Heart right ventricle (tissue), 12 donors: Measurements from ENCODE around the gene ZBTB7B. TPM values are rescaled to one million over a fixed set of nuclear protein-coding genes. Genes with fewer than 3 reads are reported as not detected.

Experiments used
- microRNA-seq, 2 donors: library from miRNA; unstranded; fragments of <30 nt; microRNA quantifications; one replicate each; pipeline ENCODE4 v1.2.0, GENCODE V29; 2021
- polyA plus RNA-seq, 2 donors: library from polyadenylated mRNA; stranded (reverse); fragments of 200-250 nt; gene quantifications; one replicate each; pipeline ENCODE4 v1.2.3, GENCODE V29; 2013
- total RNA-seq, 10 donors: library from RNA; stranded (reverse); fragmentation: NEBNext Ultra II Directional in 3 of 10; extraction: Animal tissue kit (Norgen Biotek cat#: 25700) in 3 of 10; gene quantifications; one replicate each; pipeline versions ENCODE4 v1.2.1 to v1.2.4, GENCODE V29; 2021 to 2023
- donor health status: ischemic (EF 13 %, LVEDD 7.1; RV severe dilation, severe dysfunction).
- donor health status: healthy with polysubstance abuse.
- donor health status: DM: no; HTN: yes; CAD: no.
- donor health status: DM: no; HTN: no; CAD: no.
- donor health status: ischemic (EF 25% LVEDD 6.9; RV normal size, moderate dysfunction).
- donor health status: ischemic (EF 25% LVEDD 5.7; RV mildly dilated, moderate dysfunction).
- donor health status: healthy.
- donor health status: nonischemic (EF 11% LVEDD 7.7; RV severe dilation, severe dysfunction).
- donor health status: DM: yes; HTN: yes; CAD: no.
- donor health status: PGD.
- donor health status: ischemic (EF 29% LVEDD 5.4; RV normal size, mild dysfunction).
- donor health status: nonischemic (EF 23%, LVEDD 6.1; RV moderate dilation, normal function).

ZBTB7B gene
- total and polyA plus RNA-seq, 12 donors: 25.7 to 54.7 (median 37.9) TPM

Small RNA genes lying within 50 kb of the gene (microRNA-seq; reads per million reads assigned to microRNA genes)
- 0 reads per million in 2 donors for gene MIR4258

Other genes starting within 250 kb of the ZBTB7B start
- gene KCNN3, start 132.5 kb upstream of the ZBTB7B start, total RNA-seq: 1 to 10 TPM in 9 of 10 donors, under 1 TPM in 1; 0.52 to 5.9 (median 2.7) TPM
- under 1 TPM; 0.17 to 0.59 TPM for gene KCNN3, start 132.5 kb upstream of the ZBTB7B start, polyA plus RNA-seq
- 10 to 100 TPM; 29.9 to 66.4 (median 39.4) TPM for gene PMVK, start 66.1 kb upstream of the ZBTB7B start, total RNA-seq
- gene PMVK, start 66.1 kb upstream of the ZBTB7B start, polyA plus RNA-seq: 10 to 100 TPM; 40.2 to 42.9 TPM
- gene PBXIP1, start 46.7 kb upstream of the ZBTB7B start, total RNA-seq: 10 to 100 TPM; 38.3 to 75.0 (median 48.8) TPM
- gene PBXIP1, start 46.7 kb upstream of the ZBTB7B start, polyA plus RNA-seq: 10 to 100 TPM; 25.4 to 33.0 TPM
- 10 to 100 TPM in 9 of 10 donors, 1 to 10 TPM in 1; 8.8 to 18.0 (median 13.9) TPM for gene PYGO2, start 41.0 kb upstream of the ZBTB7B start, total RNA-seq
- 10 to 100 TPM; 11.9 to 12.1 TPM for gene PYGO2, start 41.0 kb upstream of the ZBTB7B start, polyA plus RNA-seq
- gene SHC1, start 32.1 kb upstream of the ZBTB7B start, total RNA-seq: 10 to 100 TPM; 42.6 to 95.7 (median 57.8) TPM
- gene SHC1, start 32.1 kb upstream of the ZBTB7B start, polyA plus RNA-seq: 10 to 100 TPM; 35.6 to 58.3 TPM
- gene CKS1B, start 28.1 kb upstream of the ZBTB7B start, total RNA-seq: 10 to 100 TPM; 10.9 to 30.9 (median 17.5) TPM
- 10 to 100 TPM in 1 of 2 donors, 1 to 10 TPM in 1; 4.6 to 36.7 TPM for gene CKS1B, start 28.1 kb upstream of the ZBTB7B start, polyA plus RNA-seq
- 10 to 100 TPM; 20.1 to 36.8 (median 24.1) TPM for gene FLAD1, start 19.5 kb upstream of the ZBTB7B start, total RNA-seq
- 10 to 100 TPM; 25.1 to 41.6 TPM for gene FLAD1, start 19.5 kb upstream of the ZBTB7B start, polyA plus RNA-seq
- not detected for gene LENEP, start 9.2 kb upstream of the ZBTB7B start, total RNA-seq
- gene LENEP, start 9.2 kb upstream of the ZBTB7B start, polyA plus RNA-seq: not detected
- gene DCST2, start 31.0 kb downstream of the ZBTB7B start, total RNA-seq: under 1 TPM in 9 of 10 donors, not detected in 1; 0.15 to 0.67 (median 0.30) TPM
- 1 to 10 TPM in 1 of 2 donors, under 1 TPM in 1; 0.38 to 1.8 TPM for gene DCST2, start 31.0 kb downstream of the ZBTB7B start, polyA plus RNA-seq
- gene DCST1, start 31.0 kb downstream of the ZBTB7B start, total RNA-seq: not detected
- under 1 TPM in 1 of 2 donors, not detected in 1; 0.29 TPM for gene DCST1, start 31.0 kb downstream of the ZBTB7B start, polyA plus RNA-seq
- 100 to 1,000 TPM in 1 of 10 donors, 10 to 100 TPM in 9; 46.7 to 146 (median 58.5) TPM for gene ADAM15, start 48.5 kb downstream of the ZBTB7B start, total RNA-seq
- 100 to 1,000 TPM; 144 to 305 TPM for gene ADAM15, start 48.5 kb downstream of the ZBTB7B start, polyA plus RNA-seq
- gene EFNA4, start 60.9 kb downstream of the ZBTB7B start, total RNA-seq: 1 to 10 TPM in 8 of 10 donors, under 1 TPM in 2; 0.49 to 2.8 (median 1.8) TPM
- gene EFNA4, start 60.9 kb downstream of the ZBTB7B start, polyA plus RNA-seq: 1 to 10 TPM; 4.2 to 5.4 TPM
- 1 to 10 TPM in 1 of 10 donors, under 1 TPM in 8, not detected in 1; 0.23 to 1.9 (median 0.46) TPM for gene EFNA3, start 76.0 kb downstream of the ZBTB7B start, total RNA-seq
- gene EFNA3, start 76.0 kb downstream of the ZBTB7B start, polyA plus RNA-seq: 1 to 10 TPM in 1 of 2 donors, under 1 TPM in 1; 0.95 to 1.8 TPM
- gene EFNA1, start 125.1 kb downstream of the ZBTB7B start, total RNA-seq: 10 to 100 TPM; 28.9 to 50.0 (median 35.6) TPM
- 100 to 1,000 TPM in 1 of 2 donors, 10 to 100 TPM in 1; 44.2 to 104 TPM for gene EFNA1, start 125.1 kb downstream of the ZBTB7B start, polyA plus RNA-seq
- 10 to 100 TPM in 2 of 10 donors, 1 to 10 TPM in 8; 5.5 to 16.8 (median 7.9) TPM for gene SLC50A1, start 133.1 kb downstream of the ZBTB7B start, total RNA-seq
- gene SLC50A1, start 133.1 kb downstream of the ZBTB7B start, polyA plus RNA-seq: 10 to 100 TPM; 23.2 to 33.7 TPM
- gene DPM3, start 137.7 kb downstream of the ZBTB7B start, total RNA-seq: 10 to 100 TPM; 48.2 to 70.9 (median 53.4) TPM
- 100 to 1,000 TPM; 144 to 304 TPM for gene DPM3, start 137.7 kb downstream of the ZBTB7B start, polyA plus RNA-seq
- gene KRTCAP2, start 170.5 kb downstream of the ZBTB7B start, total RNA-seq: 100 to 1,000 TPM in 9 of 10 donors, 10 to 100 TPM in 1; 96.1 to 173 (median 114) TPM
- gene KRTCAP2, start 170.5 kb downstream of the ZBTB7B start, polyA plus RNA-seq: 100 to 1,000 TPM; 302 to 355 TPM
- gene TRIM46, start 171.0 kb downstream of the ZBTB7B start, total RNA-seq: under 1 TPM in 2 of 10 donors, not detected in 8; 0.10 to 0.35 TPM
- gene TRIM46, start 171.0 kb downstream of the ZBTB7B start, polyA plus RNA-seq: under 1 TPM; 0.04 to 0.07 TPM
- gene THBS3, start 205.1 kb downstream of the ZBTB7B start, total RNA-seq: 1 to 10 TPM; 3.8 to 8.8 (median 6.4) TPM
- 10 to 100 TPM in 1 of 2 donors, 1 to 10 TPM in 1; 4.9 to 23.5 TPM for gene THBS3, start 205.1 kb downstream of the ZBTB7B start, polyA plus RNA-seq
- gene MTX1, start 205.9 kb downstream of the ZBTB7B start, total RNA-seq: 10 to 100 TPM; 13.1 to 25.8 (median 17.1) TPM
- gene MTX1, start 205.9 kb downstream of the ZBTB7B start, polyA plus RNA-seq: 10 to 100 TPM; 33.9 to 49.7 TPM